GM12875 (cell line): ENCODE results near the gene F12.

Source experiments
- H3K4me3 ChIP-seq: one replicate; pipeline ENCODE4 v1.5.1; 2011; ENCODE audit warnings: low read depth, low read length, control low read depth
- TF ChIP-seq, protein P1 (sequence below): IDR thresholded peaks from 2 replicates; pipeline ENCODE4 v1.5.1; 2011; ENCODE audit warnings: low read depth, mild to moderate bottlenecking, control low read depth, inconsistent platforms, low read length, moderate library complexity, borderline replicate concordance; ENCODE audit not compliant: insufficient read depth

F12 gene

GRCh38 chr5:177455036-177455660, 45.8 kb upstream of the F12 start:
- TF ChIP-seq, protein P1, sequence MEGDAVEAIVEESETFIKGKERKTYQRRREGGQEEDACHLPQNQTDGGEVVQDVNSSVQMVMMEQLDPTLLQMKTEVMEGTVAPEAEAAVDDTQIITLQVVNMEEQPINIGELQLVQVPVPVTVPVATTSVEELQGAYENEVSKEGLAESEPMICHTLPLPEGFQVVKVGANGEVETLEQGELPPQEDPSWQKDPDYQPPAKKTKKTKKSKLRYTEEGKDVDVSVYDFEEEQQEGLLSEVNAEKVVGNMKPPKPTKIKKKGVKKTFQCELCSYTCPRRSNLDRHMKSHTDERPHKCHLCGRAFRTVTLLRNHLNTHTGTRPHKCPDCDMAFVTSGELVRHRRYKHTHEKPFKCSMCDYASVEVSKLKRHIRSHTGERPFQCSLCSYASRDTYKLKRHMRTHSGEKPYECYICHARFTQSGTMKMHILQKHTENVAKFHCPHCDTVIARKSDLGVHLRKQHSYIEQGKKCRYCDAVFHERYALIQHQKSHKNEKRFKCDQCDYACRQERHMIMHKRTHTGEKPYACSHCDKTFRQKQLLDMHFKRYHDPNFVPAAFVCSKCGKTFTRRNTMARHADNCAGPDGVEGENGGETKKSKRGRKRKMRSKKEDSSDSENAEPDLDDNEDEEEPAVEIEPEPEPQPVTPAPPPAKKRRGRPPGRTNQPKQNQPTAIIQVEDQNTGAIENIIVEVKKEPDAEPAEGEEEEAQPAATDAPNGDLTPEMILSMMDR, result peak; percentile 88
- H3K4me3 ChIP-seq, result peak overlapping the region; percentile 76

GRCh38 chr5:177454397-177455035, 45.2 kb upstream of the F12 start:
- peak overlapping the region; percentile 76 for H3K4me3 ChIP-seq
- TF ChIP-seq, protein P1, result peak; percentile 88

- TF ChIP-seq, protein P1, result no peak
- peak overlapping the region; percentile 76 for H3K4me3 ChIP-seq
Measured at GRCh38 chr5:177453852-177454396, 44.6 kb upstream of the F12 start.

DNA sequence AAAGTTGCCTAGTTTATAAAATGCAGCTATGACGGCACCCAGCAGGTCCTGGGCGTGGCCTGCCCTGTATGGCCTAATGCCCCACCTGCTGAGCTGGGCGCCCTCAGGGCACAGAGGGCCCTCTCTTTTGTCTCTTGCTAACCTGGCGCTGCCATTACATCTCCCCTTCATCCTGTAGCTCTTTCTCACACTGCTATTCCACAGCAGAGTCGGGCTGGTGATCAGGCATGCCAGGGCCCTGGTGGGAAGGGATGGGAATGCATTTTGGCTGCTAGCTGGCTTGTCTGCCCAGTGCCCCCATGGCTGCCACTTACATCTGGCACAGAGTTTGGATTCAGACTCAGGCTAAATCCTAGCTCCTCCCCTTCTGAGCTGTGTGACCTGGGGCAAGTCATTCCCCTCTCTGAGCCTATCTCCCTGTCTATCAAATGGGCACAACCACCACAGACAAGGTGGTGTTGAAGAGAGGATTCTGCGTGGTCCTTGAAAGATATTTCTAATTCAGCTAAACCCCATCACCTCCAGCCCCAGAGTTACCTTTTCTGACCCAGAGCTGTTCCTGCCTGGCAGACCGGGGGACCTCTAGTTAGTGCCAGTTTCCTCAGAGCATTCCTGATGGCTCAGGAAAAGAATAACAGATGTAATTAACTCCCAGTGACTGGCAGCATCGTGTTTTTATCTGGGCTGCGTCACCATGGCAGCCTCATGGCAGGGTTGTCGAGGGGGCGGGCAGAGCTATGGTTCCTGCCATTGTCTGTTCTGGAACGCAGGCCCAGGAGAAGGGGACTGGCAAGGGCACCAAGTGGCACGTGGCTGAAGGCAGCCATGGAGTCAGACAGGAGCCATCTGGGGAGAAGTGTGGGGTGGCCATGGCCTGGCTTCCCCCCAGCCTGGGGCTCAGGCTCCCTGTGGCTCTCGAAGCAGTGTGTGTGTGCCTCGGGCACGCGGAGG, 43.6 kb upstream of the F12 start:
- TF ChIP-seq, protein P1, result no peak
- H3K4me3 ChIP-seq, result no peak overlapping the region

DNA sequence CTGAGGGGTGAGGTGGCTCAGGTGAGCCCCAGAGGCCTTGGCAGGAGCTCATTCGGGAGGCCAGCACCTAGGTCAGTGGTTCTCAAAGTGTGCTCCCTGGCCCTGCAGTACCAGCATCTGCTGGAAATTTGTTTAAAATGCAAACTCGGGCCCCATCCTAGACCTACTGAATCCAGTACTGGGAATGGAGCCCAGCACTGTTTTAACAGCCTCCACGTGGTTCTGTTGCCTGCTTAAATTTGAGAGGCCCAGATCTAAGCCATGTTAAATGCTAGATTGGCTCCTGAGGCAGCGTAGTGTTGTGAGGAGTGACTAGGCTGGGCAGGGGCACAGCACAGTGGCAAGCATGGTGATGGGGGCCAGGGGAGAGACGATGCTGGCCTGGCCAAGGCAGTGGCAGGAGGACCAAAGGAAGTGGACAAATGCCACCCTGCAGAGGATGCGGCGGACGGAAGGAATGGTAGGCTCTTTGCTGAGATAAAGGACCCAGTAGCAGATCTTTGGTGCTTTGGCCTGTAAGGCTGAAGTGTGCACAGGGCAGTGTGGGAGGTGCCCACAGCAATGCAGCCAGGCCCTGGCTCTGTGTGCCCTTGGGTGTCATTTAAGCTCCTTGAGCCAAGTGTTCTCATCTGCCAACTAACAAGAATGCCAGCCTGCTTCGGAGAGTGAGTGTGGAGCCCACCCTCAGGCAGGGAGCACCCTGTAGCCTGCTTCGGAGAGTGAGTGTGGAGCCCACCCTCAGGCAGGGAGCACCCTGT, 41.5 kb upstream of the F12 start:
- TF ChIP-seq, protein P1, result no peak
- no peak overlapping the region for H3K4me3 ChIP-seq
